HUDEP-2 (cell line): Measurements from ENCODE around the gene SETBP1.

Experiments
- DNase-seq, 76 experiments: peaks; one replicate each; lab custom pipeline; 2025; ENCODE audit not compliant: unreplicated experiment in 76 of 76; lab: John Stamatoyannopoulos, UW

The SETBP1 gene

DNA sequence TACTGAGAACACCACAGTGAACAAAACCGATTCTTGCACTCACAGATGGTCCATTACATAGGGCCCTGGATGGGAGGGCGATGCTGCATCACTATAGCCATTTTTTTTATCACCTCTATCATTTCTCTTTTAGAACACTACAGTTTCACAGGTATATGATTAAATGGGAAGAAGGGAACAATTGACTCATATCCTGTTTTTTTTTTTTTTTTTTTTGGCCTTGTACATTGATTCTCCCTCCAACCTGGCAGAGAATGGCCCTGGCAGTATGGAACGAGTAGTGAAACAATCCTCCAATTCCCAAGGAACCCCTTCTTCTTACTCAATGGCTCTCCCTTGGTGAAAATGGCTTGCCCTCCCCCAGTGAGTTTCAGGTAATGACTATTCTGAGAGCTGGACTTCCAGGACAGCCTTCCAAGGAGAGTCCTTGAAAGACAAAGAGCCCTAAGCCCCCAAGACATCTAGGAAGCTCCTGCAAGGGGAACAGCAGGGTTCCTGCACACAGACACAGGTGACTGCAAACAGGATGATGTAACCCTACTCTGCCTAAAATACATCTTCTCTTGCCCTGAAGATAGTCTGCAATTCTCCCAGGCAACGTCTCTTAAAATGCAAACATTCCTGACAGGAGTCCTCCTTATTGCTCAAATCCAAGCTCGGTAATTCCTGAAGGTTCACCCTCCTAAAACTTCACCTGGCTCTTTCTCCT is 405.4 kb downstream of the SETBP1 start:
- DNase-seq = no peak

DNA sequence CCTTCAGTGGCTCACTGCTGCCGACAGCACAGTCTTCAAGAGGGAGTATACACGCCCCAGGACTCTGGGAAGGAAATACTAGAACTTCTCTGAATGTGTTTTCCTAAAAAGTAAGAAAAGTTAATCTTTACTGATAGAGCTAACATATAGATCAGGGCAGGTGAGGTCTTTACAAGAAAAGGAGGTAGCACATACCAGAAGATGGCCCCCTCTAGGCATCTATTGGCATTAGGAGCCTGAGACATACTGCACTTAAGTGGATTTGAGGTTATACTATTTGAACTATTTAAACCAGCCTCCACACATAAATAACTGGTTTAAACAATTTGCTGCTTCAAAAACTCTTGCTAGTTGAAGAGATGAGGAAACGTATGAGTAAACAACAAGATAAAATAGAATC is 406.1 kb downstream of the SETBP1 start:
- no peak for DNase-seq

DNA sequence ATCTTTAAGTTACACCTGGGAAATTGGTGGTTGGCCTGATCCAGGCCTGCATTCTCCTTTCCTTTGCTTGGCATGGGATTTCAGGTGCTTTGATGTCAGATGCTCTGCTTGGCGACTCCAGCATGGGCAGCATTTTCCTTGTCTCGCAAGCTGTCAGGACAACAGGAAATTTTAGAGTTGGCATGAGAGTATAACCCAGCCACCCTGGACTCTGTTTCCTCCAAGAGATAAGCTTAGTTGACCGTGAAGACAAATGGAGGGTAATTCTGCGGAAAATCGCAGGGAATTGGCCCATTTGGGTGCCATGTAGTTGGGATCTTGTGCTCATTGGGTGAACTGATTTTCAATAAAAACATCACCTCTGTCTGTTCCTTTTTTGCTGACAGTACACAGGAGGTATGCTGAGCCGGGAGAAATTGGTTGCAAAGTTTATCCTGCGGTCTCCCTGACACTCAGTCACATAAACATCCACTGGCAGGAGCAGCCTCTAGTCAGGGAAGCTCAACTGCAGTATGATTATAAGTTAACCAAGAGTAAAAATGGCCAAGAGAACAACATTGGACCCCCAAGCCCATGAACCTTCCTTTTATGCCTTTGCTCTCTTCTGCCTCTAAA is 409.9 kb downstream of the SETBP1 start:
- DNase-seq = no peak

DNA sequence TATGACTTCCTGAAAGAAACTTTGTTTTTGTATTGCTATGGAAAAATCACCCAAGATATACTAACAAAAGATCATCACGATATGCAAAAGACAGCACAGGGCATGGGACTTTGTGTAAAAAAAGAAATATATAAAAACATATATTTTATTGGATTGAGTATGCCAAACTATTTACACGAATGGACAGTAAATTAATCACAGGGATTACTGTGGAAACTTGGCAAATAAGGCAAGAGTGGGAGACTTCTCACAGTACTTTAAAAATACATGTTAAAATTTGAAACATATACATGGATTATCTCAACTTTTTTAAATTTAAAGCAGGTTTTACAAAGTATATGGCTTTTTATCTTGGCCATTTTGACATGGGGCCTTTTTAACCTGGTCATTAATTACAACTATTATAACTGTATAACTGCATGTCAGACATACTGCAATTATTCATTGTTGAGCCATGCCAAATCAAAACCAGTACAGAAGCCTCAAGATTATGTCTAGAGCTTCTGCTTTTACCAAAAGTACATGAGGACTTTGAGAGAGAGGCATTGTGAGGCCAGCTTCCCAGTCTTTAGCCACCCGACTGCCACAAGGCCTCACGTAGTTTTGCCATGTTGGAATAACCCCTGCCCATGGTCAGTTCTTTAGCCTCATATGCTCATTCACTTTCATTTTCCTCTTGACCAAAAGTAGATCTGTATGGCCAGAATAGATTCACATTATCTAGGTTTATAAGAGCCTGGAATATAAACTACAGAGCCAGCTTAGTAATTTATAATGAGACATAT is 419.8 kb downstream of the SETBP1 start:
- DNase-seq = no peak

DNA sequence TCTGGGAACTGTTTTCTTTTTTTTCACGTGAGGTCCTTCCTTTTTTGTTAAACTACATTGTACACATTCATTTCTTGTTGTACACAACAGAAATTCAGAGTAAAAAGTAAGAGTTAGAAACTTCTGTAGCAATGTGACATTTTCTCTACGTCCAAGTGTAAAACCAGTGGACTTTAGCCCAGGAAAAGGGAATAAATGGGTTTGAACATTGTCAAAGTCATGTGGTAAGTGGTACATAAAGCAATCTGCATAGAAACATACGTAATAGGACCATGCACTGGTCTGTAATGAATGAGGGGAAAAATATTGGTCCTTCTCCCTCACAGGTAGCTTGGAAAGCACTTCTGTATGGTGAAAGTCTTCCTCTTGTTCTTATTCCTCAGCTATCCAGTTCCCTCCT is 421.4 kb downstream of the SETBP1 start:
- no peak for DNase-seq

DNA sequence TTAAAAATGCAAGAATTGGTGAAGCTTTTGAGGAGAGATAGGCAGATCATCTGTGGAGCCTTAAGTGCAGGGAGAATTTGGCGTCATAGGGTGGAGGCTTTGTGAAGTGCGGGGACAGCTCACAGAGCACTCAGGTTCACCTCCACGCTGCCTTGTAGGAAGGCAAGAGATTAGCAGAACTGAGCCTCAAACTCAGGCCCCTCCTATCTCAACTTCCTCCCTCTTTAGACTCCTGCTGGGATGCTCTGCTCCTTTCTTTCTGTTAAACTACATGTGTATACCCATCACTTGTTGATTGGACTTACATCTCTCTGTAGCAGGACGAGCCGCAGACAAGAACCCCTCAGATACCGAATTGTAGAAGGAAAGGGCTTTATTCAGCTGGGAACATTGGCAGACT is 422.2 kb downstream of the SETBP1 start:
- no peak for DNase-seq

DNA sequence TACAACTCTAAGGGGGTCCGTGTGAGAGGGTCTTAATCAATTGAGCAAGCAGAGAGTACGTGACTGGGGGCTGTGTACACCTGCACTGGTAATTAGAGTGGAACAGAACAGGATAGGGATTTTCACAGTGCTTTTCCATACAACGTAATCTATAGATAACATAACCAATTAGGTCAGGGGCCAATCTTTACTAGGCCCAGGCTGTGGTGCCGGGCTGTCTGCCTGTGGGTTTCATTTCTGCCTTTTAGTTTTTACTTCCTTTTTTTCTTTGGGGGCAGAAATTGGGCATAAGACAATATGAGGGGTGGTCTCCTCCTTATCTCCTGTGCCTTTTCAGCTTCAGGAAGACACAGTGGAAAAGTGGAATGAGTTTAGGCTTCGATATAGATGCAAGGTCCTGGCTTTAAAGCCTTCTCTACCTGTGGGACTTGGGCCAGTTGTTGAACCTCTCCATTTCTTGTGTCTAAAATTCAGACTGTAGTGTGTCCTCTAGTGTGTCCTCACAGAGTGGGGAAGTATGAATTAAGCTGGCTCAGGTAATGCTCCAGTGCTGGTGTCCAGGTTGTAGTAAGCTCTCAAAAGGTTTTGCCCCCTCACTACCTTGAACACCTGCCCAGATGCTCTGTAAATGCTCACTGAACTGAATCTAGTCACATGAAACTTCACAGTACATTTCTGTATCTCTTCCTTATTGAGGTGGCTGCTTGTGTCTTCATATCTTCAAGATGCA is 422.8 kb downstream of the SETBP1 start:
- DNase-seq = no peak

DNA sequence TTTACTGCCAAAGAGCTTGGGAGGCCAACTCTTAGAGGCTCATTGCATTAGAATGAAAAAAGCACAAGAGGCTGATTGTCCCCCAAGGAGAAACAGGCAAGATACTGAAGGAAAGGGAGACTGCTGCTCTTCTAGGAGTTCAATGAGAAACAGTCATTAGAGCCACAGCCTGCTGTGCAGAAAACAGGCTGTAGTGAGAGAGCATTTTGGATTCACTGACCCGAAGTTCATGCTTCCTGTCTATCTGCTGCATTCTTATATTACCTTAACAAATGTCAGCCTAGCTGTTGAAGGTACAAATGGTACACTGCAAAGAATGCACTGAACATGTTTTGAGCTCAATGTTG is 423.3 kb downstream of the SETBP1 start:
- no peak for DNase-seq

DNA sequence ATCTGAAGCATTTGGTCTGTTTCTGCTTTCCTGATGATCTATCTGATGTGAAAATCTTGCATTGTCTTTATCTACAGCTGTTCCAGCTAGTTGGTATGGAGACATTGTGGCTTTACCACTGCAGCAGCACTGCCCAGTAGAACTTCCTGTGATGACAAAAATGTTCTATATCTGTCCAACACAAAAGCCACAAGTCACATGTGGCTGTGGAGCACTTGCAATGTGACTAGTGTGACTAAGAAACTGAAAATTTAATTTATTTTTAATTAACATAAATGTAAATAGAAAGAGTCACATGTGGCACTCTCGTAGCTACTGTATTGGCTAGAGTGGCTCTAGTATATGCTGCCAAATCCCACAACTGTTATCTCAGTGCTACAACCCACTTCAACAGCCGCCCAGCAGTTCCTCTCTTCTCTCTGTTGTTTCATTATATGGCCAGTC is 425.7 kb downstream of the SETBP1 start:
- peak in 51 of 76 experiments; percentile 2 to 91 (median 47) for DNase-seq

DNA sequence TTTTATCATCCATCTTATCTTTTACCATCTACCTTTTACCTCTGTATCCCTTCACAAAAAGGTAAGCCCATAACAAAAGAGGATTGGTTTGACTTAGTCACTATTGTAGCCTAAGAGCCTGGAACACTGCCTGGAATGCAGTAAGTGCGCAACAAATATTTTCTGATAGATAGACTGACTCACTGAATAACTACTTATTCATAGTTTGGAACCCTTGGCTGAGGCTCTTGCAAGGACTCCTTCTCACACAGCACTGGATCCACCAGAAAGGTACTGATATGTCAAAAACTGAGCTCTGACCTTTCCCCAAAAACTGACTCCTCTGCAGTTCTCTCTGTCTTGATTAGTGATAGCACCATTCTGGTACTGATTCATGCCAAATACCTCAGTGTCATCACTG is 426.7 kb downstream of the SETBP1 start:
- DNase-seq = no peak

DNA sequence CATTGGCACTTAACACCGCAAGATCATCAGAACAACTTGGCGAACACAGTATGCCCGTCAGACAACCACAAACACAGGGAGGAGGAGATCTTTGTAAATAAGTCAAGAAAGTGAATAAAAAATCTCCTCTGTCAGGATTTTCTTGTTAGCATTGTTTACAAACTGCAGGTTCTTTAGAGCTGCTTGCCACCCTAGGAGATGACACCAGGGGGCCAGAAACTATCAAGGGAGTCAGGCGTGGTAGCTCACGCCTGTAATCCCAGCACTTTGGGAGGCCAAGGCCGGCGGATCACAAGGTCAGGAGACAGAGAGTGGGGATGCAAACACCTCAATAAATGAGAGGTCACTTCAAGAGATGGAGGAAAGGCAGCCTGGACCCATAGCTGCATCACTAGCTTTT is 428.1 kb downstream of the SETBP1 start:
- peak in 1 of 76 experiments; percentile 7 for DNase-seq

DNA sequence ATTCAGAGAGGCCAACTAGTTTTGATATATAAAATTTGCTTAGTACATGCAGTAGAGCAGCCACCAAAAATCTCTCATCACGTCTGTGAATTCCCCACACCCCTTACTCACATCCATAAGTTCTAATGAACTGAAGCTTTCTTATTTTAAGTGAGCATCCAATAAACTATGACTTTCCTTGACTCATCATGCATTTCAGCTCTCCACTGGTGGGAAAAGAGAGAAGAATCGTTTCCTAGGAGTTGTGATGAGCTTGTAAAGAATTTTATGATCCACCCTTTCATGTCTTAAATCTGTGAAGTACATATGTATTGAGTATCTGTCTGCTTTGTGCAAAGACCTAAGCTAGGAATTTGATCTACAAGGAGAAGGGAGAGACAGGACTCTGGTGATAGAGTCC is 428.6 kb downstream of the SETBP1 start:
- DNase-seq = no peak

DNA sequence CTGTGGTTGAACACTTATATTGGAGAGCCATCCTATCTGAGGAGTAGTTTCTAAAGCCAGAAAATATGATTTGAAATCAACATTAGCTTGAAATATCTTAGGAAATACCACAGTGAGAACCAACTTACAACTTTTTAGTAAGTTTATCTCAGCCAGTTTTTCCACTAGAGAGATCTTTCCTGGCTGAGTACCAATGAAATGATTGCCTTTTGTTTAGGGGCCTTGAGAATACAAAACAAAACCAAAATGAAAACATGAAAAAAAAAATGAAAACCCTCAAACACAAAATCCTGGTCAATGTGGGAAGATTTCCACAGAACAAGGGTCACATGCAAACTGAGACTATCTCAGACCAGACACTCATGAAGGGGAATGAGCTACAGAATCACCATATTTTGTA is 429.0 kb downstream of the SETBP1 start:
- no peak for DNase-seq

DNA sequence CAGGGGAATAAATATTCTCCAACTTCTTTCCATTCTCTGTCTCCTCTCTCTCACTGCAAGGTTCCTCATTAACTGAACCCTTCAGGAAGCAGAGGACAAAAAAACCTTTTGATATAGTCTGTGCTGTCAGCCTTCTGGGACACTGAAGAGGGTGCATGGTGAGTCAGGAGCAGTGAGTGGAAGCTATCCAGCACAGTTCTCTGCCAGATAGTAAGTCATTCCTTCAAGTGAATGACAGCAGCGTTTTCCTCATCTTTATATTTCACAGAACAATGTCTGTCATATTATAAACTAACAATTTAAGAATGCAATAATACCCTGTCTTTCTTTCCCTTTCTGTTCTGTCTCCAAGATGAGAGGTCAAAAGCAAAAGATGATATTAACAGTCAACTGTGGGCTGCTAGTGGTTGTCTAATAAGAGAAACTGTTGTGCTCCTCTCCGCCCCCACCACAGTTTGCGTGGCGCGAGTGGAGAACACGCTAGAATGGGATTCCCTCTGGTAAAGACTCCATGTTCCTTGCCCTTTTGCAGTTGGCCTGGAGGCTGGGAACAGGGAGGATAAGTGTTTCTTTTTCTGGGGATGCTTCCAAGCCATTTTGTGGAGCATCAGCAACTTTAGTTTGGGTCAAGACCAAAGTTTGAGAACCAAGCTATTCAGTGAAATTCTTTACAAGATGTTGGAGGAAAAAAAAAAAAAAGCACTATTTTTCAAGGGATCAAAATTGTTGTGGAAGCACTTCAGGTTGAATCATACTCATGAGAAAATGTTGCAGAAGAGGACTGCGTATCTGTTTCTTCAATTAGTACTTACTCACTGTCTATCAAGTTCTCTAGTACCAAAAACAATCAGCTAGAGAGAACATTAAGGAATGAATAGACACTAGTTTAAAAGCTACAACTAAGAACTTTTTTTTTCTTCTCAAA is 430.2 kb downstream of the SETBP1 start:
- peak in 1 of 76 experiments; percentile 17 for DNase-seq

DNA sequence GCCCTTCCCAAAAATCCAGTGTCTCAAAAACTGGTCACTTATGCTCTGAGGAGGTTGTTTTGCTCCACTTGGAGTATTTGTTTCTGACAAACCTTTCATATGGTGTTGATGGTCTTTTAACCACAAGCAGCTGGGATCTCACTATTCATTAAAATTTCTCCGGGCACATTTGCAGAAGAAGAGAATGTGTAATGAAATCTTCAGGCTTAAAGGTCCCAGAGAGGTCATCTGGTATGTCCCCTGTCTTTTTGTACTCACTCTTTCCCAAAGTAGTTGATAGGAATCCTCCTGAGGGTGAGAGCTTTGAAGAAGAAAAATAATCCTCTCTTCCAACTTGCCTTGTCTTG is 430.8 kb downstream of the SETBP1 start:
- no peak for DNase-seq

DNA sequence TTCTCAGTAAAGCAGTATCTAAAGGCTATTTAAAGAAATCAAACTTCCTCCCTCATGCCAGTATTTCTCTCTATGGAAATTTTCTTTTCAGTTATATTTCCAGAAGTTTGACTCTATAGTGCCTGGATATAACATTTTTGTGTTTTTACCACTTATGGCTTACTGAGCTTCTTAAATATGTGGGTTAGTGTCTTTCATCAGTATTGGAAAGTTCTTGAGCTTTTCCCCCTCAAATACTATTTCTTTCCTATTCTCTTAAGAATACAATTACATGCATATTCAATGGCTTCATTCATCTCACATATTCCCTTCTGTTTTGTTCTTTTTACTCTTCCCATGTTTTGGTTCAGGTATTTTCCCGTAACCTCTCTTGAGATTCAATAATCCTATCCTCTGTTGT is 432.0 kb downstream of the SETBP1 start:
- no peak for DNase-seq

DNA sequence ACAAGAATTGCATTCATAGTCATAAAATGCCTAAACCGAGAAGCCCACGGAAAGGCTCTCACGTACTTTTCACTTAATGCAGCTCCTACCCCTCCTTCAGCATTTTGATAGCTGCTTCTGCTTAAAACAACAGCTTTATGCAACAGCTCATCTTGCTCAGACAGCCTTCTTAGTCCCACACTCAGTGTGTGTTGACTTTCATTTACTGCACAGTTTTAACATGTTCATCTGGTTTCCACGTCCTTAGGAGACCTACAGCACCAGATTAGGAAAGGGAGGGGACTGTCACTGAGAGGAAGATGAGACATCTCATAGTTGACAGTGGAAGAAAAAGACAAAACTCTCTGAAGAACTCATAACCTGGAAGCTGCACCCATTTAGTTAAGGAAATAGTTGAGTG is 435.4 kb downstream of the SETBP1 start:
- no peak for DNase-seq
